C4-2B (cell line): Measurements from ENCODE around the gene AQP10.
"Not testable (repeated sequence)": the region's sequence is repeated elsewhere in the genome, so short reads cannot be mapped to it uniquely, and the experiment has no call there.

ENCODE experiments used
- H3K27ac ChIP-seq: fragments of 450-650 bp; 2 replicates; pipeline ENCODE4 v1.5.1; 2017
- ZFX ChIP-seq: fragments of 450-650 bp; IDR thresholded peaks from 2 replicates; pipeline ENCODE4 v1.6.1; 2017
- TF ChIP-seq, protein P1 (sequence below): fragments of 450-650 bp; conservative IDR thresholded peaks from 2 replicates; pipeline ENCODE4 v1.5.1; 2017; ENCODE audit warnings: mild to moderate bottlenecking

AQP10 gene

DNA sequence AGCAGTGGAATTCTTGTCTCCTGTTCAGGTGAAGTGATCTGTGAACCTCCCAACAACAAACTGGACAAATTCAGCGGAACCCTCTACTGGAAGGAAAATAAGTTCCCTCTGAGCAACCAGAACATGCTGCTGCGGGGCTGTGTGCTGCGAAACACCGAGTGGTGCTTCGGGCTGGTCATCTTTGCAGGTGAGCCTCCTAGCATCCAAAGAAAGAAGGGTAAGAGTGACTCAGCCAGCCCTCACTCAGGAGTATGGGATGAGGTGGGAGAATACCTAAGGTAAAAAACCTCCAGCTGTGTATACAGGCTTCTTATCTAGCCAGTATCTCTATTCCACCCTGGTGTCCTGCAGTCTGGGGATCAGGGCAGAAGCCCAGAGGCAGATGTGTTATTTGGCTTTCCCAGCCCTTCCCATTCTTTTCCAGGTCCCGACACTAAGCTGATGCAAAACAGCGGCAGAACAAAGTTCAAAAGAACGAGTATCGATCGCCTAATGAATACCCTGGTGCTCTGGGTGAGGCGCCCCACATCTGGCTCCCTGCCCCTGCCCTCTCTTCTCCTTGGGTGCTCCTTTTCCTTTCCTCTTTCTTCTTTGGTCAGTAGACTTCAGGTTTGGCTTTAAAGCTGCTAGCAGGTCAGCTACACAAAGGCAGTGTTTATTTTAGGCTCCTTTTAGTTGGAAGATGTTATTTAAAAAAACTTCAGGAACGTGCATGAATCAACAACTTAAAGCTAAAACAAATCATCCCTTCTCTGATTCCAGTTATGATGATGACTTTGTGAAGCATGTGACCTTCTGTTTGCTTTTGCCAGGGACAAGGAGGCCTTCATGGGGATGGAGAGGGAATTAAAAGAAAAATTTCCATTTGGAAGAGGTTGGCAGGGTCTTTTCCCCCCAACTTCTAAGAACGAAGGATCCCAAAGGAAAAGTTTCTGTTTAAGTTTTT, 13.5 kb downstream of the AQP10 start:
- TF ChIP-seq, protein P1, sequence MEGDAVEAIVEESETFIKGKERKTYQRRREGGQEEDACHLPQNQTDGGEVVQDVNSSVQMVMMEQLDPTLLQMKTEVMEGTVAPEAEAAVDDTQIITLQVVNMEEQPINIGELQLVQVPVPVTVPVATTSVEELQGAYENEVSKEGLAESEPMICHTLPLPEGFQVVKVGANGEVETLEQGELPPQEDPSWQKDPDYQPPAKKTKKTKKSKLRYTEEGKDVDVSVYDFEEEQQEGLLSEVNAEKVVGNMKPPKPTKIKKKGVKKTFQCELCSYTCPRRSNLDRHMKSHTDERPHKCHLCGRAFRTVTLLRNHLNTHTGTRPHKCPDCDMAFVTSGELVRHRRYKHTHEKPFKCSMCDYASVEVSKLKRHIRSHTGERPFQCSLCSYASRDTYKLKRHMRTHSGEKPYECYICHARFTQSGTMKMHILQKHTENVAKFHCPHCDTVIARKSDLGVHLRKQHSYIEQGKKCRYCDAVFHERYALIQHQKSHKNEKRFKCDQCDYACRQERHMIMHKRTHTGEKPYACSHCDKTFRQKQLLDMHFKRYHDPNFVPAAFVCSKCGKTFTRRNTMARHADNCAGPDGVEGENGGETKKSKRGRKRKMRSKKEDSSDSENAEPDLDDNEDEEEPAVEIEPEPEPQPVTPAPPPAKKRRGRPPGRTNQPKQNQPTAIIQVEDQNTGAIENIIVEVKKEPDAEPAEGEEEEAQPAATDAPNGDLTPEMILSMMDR, result no peak
- TF ChIP-seq ZFX, result no peak
- H3K27ac ChIP-seq, result peak overlapping the region; percentile 71

DNA sequence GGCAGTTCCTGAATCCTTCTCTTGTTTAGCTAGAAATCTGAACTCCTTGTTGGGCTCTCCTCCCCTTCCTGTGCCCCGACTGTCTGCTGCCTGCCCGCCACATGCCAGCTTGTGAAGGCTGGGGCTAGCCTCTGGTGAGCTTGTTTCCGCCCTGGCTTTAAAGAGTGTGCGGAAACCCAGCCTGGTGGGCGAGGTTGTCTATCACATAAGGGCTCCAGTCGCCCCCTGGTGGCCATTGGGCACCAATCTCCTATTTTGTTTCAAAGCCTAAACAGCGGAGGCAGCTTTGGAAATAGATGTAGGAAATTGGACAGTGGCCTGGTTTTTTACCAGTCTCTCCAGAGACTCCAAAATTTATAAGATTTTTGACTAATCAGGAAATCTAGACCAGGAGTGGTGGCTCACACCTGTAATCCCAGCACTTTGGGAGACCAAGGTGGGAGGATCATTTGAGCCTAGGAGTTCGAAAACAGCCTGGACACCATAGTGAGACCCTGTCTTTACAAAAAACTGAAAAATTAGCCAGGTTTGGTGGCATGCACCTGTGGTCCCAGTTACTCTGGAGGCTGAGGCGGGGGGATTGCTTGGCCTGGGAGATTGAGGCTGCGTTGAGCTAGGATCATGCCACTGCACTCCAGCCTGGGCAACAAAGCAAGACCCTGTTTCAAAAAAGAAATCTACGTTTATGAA, 14.3 kb downstream of the AQP10 start:
- peak overlapping the region; percentile 71 for H3K27ac ChIP-seq
- TF ChIP-seq, protein P1, result peak; percentile 92
- no peak for TF ChIP-seq ZFX

DNA sequence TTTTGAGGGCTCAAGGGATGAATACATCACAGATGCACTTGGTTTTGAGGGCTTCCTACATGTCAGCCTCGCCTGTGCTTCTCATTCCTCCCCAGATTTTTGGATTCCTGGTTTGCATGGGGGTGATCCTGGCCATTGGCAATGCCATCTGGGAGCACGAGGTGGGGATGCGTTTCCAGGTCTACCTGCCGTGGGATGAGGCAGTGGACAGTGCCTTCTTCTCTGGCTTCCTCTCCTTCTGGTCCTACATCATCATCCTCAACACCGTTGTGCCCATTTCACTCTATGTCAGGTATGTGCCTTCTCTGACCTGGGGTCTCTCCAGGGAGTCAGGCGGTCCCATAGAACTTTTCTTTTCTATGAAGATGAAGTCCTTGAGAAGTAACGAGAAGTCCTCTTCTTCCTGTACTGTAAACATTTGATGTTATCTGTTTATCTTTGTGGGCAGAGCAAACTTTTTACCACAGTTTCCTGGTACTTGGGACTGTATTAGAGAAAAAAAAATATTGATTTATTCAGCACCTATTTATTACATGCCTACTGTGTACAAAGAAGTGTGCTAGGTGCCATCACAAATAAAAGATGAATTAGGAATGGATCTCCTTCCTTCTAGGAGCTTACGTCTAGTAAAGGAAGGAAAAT, 16.5 kb downstream of the AQP10 start:
- TF ChIP-seq, protein P1, result no peak
- no peak for TF ChIP-seq ZFX
- H3K27ac ChIP-seq, result peak overlapping the region; percentile 88

GRCh38 chr1:154338875-154339274, 18.0 kb downstream of the AQP10 start:
- H3K27ac ChIP-seq, result no peak overlapping the region; the same call in 1 of the 2 replicates
- TF ChIP-seq, protein P1, result no peak
- TF ChIP-seq ZFX, result no peak

DNA sequence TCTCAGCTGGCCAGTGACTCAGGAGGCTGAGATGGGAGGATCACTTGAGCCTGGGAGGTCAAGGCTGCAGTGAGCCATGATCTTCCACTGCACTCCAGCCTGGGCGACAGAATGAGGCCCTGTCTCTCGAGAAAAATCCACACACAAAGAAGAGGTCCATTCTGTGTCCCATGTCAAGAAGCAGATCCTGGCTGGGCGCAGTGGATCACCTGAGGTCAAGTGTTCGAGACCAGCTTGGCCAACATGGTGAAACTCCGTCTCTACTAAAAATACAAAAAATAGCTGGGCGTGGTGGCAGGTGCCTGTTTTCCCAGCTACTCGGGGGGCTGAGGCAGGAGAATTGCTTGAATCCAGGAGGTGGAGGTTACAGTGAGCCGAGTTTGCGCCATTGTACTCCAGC, 20.5 kb downstream of the AQP10 start:
- not testable (repeated sequence) for H3K27ac ChIP-seq

- H3K27ac ChIP-seq, result no peak overlapping the region
- TF ChIP-seq, protein P1, result no peak
- no peak for TF ChIP-seq ZFX
Measured at GRCh38 chr1:154342132-154342531, 21.2 kb downstream of the AQP10 start.

GRCh38 chr1:154342836-154343472, 22.1 kb downstream of the AQP10 start:
- no peak overlapping the region for H3K27ac ChIP-seq
- TF ChIP-seq, protein P1, result no peak
- no peak for TF ChIP-seq ZFX
